Head of caudate nucleus (tissue), 42 donors: ENCODE measurements around the gene PGD.
"Not testable (repeated sequence)": the region's sequence is repeated elsewhere in the genome, so short reads cannot be mapped to it uniquely, and the experiment has no call there.

Source experiments
- DNase-seq, 42 donors: peaks; one replicate each; pipeline versions ENCODE4 v3.0.0 to v3.0.0-alpha.2; 2020 to 2021; ENCODE audit warnings: mixed read lengths in 7 of 42
- intact Hi-C: fragments of 100-400 bp; cut with DNase I; formaldehyde crosslinking; loops from one replicate; pipeline ENCODE4 v1.15.0; 2022

Gene PGD

DNA sequence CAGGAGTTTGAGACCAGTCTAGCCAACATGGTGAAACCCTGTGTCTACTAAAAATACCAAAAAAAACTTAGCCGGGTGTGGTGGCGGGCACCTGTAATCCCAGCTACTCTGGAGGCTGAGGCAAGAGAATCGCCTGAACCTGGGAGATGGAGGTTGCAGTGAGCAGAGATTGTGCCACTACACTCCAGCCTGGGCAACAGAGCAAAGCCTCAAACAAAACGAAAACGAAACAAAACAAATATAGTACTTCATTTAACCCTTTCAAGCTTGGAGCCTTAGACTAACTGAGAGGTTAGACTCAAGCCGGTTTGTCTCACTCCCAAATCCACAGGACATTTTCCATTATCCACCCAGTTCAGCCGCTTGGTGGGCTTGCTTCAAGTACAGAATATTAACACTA lies 58.6 kb downstream of the PGD start:
- DNase-seq, intact Hi-C loops: not testable (repeated sequence)

DNA sequence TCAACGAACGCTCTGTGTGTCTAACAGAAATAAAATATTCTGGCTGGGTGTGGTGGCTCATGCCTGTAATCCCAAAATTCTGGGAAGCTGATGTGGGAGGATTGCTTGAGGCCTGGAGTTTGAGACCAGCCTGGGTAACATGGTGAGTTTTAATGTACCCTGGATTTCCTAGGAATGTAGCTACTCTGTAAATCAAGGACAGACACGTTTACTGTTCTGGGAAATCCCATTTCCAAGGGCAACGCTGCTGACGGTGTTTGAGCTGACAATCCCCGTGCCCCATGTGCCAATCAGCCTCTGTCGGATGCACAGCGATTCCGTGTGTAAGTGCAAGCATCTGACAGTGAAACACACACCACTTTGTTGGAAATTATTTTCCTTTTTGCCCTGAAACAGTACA lies 59.0 kb downstream of the PGD start:
- DNase-seq = no peak
- intact Hi-C loops = no loop called here

DNA sequence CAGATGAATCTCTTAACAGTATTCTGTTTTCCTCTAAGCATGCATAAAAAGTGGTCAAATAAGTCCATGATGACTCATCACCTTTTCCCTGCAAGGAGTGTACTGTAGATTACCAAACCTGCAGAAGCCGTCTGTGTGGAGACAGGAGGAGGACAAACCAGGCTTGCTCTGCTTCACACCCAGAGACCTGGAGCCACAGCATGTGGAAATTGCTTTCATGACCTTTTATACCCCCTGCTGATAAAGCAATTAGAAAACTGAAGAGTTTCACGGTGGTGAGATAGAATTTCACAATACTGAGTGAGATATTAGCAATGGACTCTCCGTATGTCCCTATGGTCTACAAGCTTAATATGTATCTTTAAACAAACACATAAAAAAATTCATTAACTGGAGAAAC lies 60.3 kb downstream of the PGD start:
- DNase-seq = no peak
- intact Hi-C loops = no loop called here

DNA sequence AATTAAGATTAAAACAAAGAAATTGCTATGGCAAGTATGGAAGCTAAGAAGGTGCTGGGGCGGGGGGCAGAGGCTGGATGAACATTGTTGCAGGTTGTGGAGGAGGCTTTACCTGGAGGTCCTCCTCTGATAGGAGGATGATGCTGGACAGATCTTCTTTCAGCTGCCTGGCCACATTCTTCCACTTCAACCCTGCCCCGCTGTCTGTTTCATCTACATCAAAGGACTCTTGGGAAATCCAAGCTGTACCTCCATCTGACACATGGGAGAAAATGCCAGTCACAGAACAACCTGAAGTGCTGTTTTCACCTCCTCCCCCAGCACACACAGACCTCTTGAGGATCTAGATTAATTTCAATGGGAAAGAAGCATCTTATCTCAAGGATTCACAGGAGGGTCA lies 68.2 kb downstream of the PGD start:
- DNase-seq = no peak
- intact Hi-C loops = no loop called here

DNA sequence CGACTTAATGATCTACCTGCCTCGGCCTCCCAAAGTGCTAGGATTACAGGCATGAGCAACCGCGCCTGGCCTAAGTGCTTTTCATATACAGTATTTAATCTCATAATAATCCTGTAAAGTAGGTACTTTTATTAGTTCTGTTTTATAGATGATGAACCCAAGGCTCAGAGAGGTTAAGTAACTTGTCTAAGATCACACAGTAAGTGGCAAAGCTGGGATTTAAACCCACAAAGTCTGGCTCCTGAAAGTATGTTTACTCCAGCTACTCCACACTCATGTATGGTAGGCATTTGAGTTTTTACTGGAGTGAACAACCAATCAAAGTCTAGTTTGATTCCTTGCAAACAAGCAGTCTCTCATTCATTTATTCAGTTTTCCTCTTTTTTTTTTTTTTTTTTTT lies 71.2 kb downstream of the PGD start:
- intact Hi-C loops = loop anchor here (10.0 kb wide), 1 partner anchor 1335 kb away; the partner anchor contains the start of genes CLCN6 and MTHFR
- no peak for DNase-seq
